IMR-90 (cell line): ENCODE data around the gene MRTFA.

ENCODE experiments used
- BHLHE40 ChIP-seq: fragments of 150-350 bp; IDR thresholded peaks from 2 replicates; pipeline ENCODE4 v1.6.1; 2016; ENCODE audit warnings: mild to moderate bottlenecking, low read depth, low read length
- CTCF ChIP-seq: conservative IDR thresholded peaks from 2 replicates; pipeline ENCODE4 v1.5.1; 2012; ENCODE audit warnings: mild to moderate bottlenecking, low read depth, low read length, improper control_type of control experiment
- FOS ChIP-seq: fragments of 150-350 bp; IDR thresholded peaks from 2 replicates; pipeline ENCODE4 v1.6.1; 2016; ENCODE audit warnings: low read depth, low read length
- POLR2A ChIP-seq: IDR thresholded peaks from 2 replicates; pipeline ENCODE4 v1.6.1; 2012; ENCODE audit warnings: mild to moderate bottlenecking, low read depth, low read length
- USF2 ChIP-seq: fragments of 150-350 bp; IDR thresholded peaks from 2 replicates; pipeline ENCODE4 v1.6.1; 2017; ENCODE audit warnings: mild to moderate bottlenecking, antibody characterized with exemption, low read length, low read depth

GRCh38 chr22:40452730-40453487 is 183.6 kb downstream of the MRTFA start:
- TF ChIP-seq CTCF (no peak), POLR2A (no peak), FOS (no peak), USF2 (no peak), BHLHE40 (no peak)
